Measurements from ENCODE around the gene NTM.
A peak's percentile ranks its signal among the peaks of the same experiment; 100 is the strongest.

NTM gene

DNA sequence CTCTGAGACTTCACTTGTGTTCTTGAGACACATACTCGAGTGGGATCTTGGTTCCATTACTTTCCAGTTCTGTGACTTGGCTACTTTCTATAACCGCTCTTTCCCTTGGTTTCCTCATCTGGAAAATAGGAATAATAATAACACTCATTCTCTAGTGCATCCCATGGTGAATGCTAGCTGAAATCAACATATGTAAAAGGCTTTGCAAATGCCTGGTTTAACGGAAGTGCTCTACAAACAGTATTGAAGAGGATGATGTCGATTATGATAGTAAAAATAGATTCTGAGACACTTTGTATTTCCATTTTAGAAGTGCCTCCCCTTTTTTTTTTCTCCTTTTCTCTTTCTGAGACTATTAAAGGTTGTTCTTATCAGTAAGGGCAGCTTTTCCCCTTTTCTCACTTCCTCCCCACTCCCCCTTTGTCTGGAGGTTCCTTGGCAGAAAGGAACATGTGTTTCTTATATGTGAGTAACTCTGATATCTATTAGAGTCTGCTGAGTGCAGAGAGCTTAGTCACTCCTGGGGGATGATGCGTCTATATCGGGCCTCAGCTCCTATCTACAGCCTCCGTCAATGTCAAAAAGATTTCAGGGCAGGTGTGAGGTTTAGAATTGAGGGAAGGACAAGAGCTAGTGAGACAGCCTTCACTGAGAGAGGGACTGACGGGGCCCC, 489.3 kb downstream of the NTM start:
- DNase-seq (ENCODE audit: low read depth): no peak
- no peak overlapping the region for H3K4me3 ChIP-seq (ENCODE audit: low read depth, low read length)
- TF ChIP-seq, protein P1, sequence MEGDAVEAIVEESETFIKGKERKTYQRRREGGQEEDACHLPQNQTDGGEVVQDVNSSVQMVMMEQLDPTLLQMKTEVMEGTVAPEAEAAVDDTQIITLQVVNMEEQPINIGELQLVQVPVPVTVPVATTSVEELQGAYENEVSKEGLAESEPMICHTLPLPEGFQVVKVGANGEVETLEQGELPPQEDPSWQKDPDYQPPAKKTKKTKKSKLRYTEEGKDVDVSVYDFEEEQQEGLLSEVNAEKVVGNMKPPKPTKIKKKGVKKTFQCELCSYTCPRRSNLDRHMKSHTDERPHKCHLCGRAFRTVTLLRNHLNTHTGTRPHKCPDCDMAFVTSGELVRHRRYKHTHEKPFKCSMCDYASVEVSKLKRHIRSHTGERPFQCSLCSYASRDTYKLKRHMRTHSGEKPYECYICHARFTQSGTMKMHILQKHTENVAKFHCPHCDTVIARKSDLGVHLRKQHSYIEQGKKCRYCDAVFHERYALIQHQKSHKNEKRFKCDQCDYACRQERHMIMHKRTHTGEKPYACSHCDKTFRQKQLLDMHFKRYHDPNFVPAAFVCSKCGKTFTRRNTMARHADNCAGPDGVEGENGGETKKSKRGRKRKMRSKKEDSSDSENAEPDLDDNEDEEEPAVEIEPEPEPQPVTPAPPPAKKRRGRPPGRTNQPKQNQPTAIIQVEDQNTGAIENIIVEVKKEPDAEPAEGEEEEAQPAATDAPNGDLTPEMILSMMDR (IDR thresholded peaks at IDR 0.05; ENCODE audit: control insufficient read depth, extremely low read depth, insufficient read depth): no peak

DNA sequence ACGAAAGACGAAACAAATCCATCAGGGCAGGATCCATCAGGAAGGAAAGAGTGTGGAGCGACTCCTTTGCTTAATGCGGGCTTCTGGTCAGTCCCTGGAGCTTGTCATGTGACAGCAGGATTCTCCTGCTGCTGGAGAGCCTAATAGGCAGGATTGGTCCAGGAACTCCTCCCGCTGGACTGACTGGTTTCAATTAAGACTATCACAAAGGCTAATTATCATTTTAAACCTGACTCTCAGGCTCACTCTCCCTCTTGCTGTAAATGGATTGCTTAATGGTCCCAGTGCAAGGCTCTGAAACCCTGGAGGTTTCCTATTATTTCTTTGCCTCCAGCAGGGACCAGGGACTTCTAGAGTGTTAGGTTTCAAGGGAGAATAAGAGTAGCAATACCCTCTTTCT, 493.8 kb downstream of the NTM start:
- no peak overlapping the region for H3K4me3 ChIP-seq (ENCODE audit: low read depth, low read length)
- TF ChIP-seq, protein P1 (IDR thresholded peaks at IDR 0.05; ENCODE audit: control insufficient read depth, extremely low read depth, insufficient read depth): no peak
- DNase-seq (ENCODE audit: low read depth): no peak

DNA sequence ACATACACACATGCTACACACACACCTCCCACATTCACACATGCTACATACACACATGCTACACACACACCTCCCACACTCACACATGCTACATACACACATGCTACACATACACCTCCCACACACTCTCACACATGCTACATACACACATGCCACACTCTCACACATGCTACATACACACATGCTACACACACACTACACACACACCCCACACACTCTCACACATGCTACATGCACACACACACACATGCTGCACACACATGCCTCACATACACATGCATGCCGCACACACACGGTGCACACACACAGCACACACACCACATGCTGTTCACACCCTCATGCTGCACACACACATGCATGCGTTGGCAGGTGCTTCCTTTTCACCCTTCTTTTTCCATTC, 495.4 kb downstream of the NTM start:
- H3K4me3 ChIP-seq (ENCODE audit: low read depth, low read length): no peak overlapping the region
- TF ChIP-seq, protein P1 (IDR thresholded peaks at IDR 0.05; ENCODE audit: control insufficient read depth, extremely low read depth, insufficient read depth): no peak
- DNase-seq (ENCODE audit: low read depth): no peak

DNA sequence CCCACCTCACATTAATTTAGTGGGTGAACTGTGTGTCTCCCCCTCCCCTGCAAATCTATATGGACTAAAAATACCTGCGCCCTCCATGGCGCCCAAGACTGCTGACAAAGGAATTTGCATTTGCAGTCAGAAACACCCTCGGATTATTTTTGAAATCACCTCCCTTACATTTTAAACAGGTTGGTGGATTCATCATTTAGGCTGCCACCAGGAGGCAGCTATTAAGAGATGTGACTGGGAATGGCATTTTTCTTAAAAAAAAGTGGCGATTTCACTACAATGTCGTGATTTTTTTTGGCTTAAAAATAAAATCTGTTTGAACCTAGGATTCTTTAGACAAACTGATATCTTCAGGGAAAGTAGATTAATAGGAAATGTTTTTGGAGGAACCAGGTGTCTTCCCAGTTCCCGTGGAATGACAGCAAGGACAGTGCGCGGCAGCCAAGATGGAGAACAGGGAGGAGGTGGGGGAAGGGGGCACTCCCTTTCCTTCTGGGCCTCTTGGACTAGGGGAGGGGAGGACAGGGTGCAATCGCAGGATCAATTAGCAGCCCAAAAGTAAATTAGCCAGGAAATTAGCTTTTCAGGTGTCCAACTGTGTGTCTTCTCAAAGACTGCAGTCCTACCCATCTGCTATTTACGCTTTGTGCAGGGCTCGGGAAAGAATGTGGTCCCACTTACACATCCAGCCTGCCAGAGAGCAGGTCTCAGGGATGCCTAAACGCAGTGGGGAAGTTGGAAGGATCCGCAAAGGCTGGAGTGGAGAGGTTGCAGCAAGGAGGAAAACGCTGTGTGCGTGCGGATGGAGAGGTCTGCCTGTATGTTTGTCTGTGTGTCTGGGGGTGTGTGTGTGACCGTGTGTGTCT, 496.4 kb downstream of the NTM start:
- no peak overlapping the region for H3K4me3 ChIP-seq (ENCODE audit: low read depth, low read length)
- DNase-seq (ENCODE audit: low read depth): no peak
- TF ChIP-seq, protein P1 (IDR thresholded peaks at IDR 0.05; ENCODE audit: control insufficient read depth, extremely low read depth, insufficient read depth): no peak

DNA sequence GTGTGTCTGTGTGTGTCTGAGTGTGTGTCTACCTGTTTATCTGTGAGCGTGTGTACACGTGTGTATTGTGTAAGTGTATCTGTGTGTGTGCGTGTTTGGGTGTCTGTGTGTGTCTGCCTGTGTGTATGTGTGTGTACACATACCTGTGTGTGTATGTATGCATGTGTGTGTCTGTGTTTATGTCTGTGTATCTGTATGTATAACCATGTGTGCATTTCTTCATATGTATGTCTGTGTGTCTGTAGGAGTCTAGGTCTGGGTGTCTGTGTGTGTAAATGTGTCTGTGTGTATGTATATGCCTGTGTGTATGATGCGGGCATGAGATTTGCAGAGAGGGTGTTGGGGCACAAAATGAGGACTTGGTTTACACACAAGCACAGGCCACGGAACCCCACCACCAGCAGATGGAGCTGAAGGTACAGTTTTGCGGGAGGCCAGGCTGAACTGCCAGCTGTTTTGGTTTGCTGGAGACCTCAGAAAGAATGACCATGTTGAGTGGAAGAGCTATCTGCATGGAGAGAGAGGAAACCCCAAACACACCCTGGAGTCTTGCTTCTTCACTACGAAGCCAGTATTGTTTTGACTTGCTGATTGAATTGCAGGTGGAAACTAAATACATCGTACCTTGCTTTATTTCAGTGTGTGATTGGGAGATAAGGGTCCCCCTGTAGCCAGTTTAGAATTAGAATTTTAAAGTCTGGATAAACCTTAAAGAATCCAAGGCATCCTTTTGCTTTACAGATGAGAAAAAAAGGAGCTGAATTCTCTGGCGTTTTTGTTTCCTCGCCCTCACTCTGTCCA, 497.2 kb downstream of the NTM start:
- TF ChIP-seq, protein P1 (IDR thresholded peaks at IDR 0.05; ENCODE audit: control insufficient read depth, extremely low read depth, insufficient read depth): peak; percentile 92
- DNase-seq (ENCODE audit: low read depth): peak; percentile 38
- H3K4me3 ChIP-seq (ENCODE audit: low read depth, low read length): no peak overlapping the region

DNA sequence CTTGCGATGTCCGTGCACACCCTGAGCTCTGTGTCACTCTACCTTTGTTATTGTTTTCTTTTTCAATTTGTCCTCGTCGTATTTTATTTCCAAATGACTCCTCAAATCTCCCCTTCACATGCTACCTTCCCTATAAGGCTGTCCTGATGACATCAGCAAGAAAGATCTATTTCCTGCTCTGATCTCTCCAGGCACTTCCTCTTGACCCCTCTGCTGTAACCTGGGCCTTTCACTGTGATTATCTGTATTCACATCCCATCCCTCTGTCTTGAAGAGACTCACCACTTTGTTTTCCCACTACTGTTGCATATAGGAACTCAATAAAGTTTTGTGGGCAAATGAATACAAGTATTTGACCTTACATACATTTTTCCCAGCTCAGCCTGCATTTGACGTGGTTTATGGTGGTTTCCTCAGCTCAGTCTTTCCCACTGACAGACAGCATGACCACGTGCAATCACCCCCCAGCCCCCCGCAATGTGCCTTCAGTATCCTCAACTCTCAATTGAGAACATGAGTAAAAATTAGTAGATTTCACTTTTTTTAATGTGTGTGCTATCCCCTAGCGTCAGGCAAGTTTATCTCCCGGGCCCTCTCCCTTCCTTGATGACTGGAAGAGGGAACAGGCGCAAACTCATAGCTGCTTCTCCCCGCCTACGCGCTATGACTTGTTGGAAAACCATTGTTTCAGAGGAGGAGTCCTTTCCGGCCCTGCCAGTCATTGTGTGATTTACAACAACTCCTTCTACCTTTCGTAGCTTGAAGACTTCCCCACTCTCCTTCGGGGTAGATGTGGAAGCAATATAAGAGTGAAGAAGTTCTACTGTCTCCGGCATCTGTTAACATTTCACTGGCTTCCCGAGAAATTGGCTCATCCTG, 498.5 kb downstream of the NTM start:
- no peak overlapping the region for H3K4me3 ChIP-seq (ENCODE audit: low read depth, low read length)
- TF ChIP-seq, protein P1 (IDR thresholded peaks at IDR 0.05; ENCODE audit: control insufficient read depth, extremely low read depth, insufficient read depth): no peak
- DNase-seq (ENCODE audit: low read depth): no peak
